ENCODE data around the gene CC2D2A. TPM values are rescaled to one million over a fixed set of nuclear protein-coding genes. Genes with fewer than 3 reads are reported as not detected.

The CC2D2A gene
- total and polyA plus RNA-seq, 9 of the 15 experiments (the other 6 are each of a cell fraction or from before 2014, with no cell fraction given): 0.36 to 2.5 (median 1.6) TPM

DNA sequence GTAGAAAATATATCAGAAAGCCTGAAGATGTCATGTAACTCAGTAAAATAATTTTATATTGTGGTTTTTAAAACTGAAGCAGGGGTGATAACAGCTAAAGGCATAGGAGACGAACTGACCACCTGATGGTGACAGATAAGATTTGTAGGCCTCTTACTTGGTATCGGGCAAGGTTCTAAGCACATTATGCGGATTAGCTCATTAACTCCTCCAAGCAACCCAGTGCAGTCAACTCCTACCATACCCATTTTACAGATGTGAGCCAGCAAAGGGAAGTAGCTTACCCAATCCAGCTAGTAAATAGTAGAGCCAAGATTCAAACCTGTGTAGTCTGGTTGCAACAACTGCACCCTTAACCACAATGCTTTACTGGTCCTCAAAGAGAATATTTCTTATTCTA is 62.1 kb downstream of the CC2D2A start:
- BruUV-seq (replicated peaks): no TSS peak
- 2% methylated on average over 3 of the region's 3 CpGs for WGBS (ENCODE audit: insufficient coverage, low coverage, missing lambda C conversion rate)
- in situ Hi-C loops (cut with MboI) (no loop called here), intact Hi-C loops (cut with micrococcal nuclease) (no loop called here)
- H3K4me3 ChIP-seq: no peak overlapping the region
- ATAC-seq: peak; percentile 60
- ChIA-PET CTCF (ENCODE audit: low intra/inter-chr PET ratio) (no interaction called here), POLR2A (interaction anchor here (0.6 to 1.3 kb wide), 2 partner anchors 10 to 13 kb away, joined by 3 to 5 read pairs; no protein-coding TSS in a partner anchor)
- no peaks in the 10 kb centered on the region for H3K9me1 ChIP-seq (ENCODE audit: control insufficient read depth, insufficient read depth, low read length)
- no peaks in the 10 kb centered on the region for H4K20me1 ChIP-seq (replicated peaks; ENCODE audit: control insufficient read depth, insufficient read depth, low read length)
- H3K79me2 ChIP-seq (ENCODE audit: control insufficient read depth, insufficient read depth, low read length): no peaks in the 10 kb centered on the region
- H3K4me1 ChIP-seq (replicated peaks in 1 of 2; ENCODE audit: control insufficient read depth in 2 of 2, insufficient read depth in 2 of 2, low read length in 2 of 2): peaks cover 5 to 27% of the 10 kb centered on the region in 2 experiments; a peak in 4 of 5 replicates
- H3K27ac ChIP-seq (ENCODE audit: extremely low read depth, low read depth, low read length): no peak overlapping the region
- DNase-seq (ENCODE audit: extremely low read depth in 1 of 4, low spot score in 3 of 4): peak in 2 of 4 experiments; percentile 19 to 50
- no peak overlapping the region for H3K9ac ChIP-seq (ENCODE audit: insufficient read depth in 1 of 2, low read depth in 2 of 2, low read length in 2 of 2)
- no peaks in the 10 kb centered on the region for H3K27me3 ChIP-seq (ENCODE audit: control insufficient read depth in 2 of 2, insufficient read depth in 2 of 2, low read length in 2 of 2)
- peak; percentile 46 for FAIRE-seq
- no peaks in the 10 kb centered on the region for H3K36me3 ChIP-seq (ENCODE audit: control insufficient read depth, insufficient read depth, low read length)
- H3K9me3 ChIP-seq (replicated peaks; ENCODE audit: control insufficient read depth, insufficient read depth, low read depth, low read length): no peaks in the 10 kb centered on the region
- H3K4me2 ChIP-seq (ENCODE audit: insufficient read depth, low read length): no peak overlapping the region
- no peak overlapping the region for H2AFZ ChIP-seq (ENCODE audit: low read depth, low read length)
- TF ChIP-seq CBFA2T3 (IDR thresholded peaks at IDR 0.05): peak; percentile 47
- TF ChIP-seq TAL1 (IDR thresholded peaks at IDR 0.05): peak; percentile 40; the same call in 1 of the 2 replicates
- no peak for TF ChIP-seq ZNF431 (CRISPR knock-in tag; IDR thresholded peaks at IDR 0.05)
- peak; percentile 91 for TF ChIP-seq ADNP (tag; IDR thresholded peaks at IDR 0.05)
- no peak for TF ChIP-seq JUNB (CRISPR knock-in tag; conservative IDR thresholded peaks at IDR 0.05)
- peak; percentile 62 for TF ChIP-seq MEIS2 (IDR thresholded peaks at IDR 0.05; ENCODE audit: partially characterized antibody)
- no peak for TF ChIP-seq FOXA3 (CRISPR knock-in tag; conservative IDR thresholded peaks at IDR 0.05 in 1 of 2, IDR thresholded peaks at IDR 0.05 in 1 of 2)
- TF ChIP-seq, protein P1, sequence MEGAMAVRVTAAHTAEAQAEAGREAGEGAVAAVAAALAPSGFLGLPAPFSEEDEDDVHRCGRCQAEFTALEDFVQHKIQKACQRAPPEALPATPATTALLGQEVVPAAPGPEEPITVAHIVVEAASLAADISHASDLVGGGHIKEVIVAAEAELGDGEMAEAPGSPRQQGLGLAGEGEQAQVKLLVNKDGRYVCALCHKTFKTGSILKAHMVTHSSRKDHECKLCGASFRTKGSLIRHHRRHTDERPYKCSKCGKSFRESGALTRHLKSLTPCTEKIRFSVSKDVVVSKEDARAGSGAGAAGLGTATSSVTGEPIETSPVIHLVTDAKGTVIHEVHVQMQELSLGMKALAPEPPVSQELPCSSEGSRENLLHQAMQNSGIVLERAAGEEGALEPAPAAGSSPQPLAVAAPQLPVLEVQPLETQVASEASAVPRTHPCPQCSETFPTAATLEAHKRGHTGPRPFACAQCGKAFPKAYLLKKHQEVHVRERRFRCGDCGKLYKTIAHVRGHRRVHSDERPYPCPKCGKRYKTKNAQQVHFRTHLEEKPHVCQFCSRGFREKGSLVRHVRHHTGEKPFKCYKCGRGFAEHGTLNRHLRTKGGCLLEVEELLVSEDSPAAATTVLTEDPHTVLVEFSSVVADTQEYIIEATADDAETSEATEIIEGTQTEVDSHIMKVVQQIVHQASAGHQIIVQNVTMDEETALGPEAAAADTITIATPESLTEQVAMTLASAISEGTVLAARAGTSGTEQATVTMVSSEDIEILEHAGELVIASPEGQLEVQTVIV (CRISPR knock-in tag; IDR thresholded peaks at IDR 0.05; ENCODE audit: borderline replicate concordance): no peak
- no peak for TF ChIP-seq CEBPG (CRISPR knock-in tag; IDR thresholded peaks at IDR 0.05)
- no peak for TF ChIP-seq CEBPG (tag; conservative IDR thresholded peaks at IDR 0.05 in 1 of 2, IDR thresholded peaks at IDR 0.05 in 1 of 2)
- TF ChIP-seq, protein P2, sequence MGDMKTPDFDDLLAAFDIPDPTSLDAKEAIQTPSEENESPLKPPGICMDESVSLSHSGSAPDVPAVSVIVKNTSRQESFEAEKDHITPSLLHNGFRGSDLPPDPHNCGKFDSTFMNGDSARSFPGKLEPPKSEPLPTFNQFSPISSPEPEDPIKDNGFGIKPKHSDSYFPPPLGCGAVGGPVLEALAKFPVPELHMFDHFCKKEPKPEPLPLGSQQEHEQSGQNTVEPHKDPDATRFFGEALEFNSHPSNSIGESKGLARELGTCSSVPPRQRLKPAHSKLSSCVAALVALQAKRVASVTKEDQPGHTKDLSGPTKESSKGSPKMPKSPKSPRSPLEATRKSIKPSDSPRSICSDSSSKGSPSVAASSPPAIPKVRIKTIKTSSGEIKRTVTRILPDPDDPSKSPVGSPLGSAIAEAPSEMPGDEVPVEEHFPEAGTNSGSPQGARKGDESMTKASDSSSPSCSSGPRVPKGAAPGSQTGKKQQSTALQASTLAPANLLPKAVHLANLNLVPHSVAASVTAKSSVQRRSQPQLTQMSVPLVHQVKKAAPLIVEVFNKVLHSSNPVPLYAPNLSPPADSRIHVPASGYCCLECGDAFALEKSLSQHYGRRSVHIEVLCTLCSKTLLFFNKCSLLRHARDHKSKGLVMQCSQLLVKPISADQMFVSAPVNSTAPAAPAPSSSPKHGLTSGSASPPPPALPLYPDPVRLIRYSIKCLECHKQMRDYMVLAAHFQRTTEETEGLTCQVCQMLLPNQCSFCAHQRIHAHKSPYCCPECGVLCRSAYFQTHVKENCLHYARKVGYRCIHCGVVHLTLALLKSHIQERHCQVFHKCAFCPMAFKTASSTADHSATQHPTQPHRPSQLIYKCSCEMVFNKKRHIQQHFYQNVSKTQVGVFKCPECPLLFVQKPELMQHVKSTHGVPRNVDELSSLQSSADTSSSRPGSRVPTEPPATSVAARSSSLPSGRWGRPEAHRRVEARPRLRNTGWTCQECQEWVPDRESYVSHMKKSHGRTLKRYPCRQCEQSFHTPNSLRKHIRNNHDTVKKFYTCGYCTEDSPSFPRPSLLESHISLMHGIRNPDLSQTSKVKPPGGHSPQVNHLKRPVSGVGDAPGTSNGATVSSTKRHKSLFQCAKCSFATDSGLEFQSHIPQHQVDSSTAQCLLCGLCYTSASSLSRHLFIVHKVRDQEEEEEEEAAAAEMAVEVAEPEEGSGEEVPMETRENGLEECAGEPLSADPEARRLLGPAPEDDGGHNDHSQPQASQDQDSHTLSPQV (IDR thresholded peaks at IDR 0.05): no peak
- TF ChIP-seq, protein P3, sequence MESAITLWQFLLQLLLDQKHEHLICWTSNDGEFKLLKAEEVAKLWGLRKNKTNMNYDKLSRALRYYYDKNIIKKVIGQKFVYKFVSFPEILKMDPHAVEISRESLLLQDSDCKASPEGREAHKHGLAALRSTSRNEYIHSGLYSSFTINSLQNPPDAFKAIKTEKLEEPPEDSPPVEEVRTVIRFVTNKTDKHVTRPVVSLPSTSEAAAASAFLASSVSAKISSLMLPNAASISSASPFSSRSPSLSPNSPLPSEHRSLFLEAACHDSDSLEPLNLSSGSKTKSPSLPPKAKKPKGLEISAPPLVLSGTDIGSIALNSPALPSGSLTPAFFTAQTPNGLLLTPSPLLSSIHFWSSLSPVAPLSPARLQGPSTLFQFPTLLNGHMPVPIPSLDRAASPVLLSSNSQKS (CRISPR knock-in tag; IDR thresholded peaks at IDR 0.05): no peak
- TF ChIP-seq OTX1 (CRISPR knock-in tag; IDR thresholded peaks at IDR 0.05): no peak
- no peak for TF ChIP-seq RB1 (IDR thresholded peaks at IDR 0.05; ENCODE audit: low read depth)
- no peak for TF ChIP-seq ZNF444 (CRISPR knock-in tag; IDR thresholded peaks at IDR 0.05)
- no peak for TF ChIP-seq KAT7 (CRISPR knock-in tag; IDR thresholded peaks at IDR 0.05; ENCODE audit: borderline replicate concordance)
- TF ChIP-seq TAF15 (IDR thresholded peaks at IDR 0.05; ENCODE audit: low read depth, low read length): no peak

All from K562 (cell line).